ENCODE data around the gene MEAK7.
A peak's percentile ranks its signal among the peaks of the same experiment; 100 is the strongest.

The MEAK7 gene

DNA sequence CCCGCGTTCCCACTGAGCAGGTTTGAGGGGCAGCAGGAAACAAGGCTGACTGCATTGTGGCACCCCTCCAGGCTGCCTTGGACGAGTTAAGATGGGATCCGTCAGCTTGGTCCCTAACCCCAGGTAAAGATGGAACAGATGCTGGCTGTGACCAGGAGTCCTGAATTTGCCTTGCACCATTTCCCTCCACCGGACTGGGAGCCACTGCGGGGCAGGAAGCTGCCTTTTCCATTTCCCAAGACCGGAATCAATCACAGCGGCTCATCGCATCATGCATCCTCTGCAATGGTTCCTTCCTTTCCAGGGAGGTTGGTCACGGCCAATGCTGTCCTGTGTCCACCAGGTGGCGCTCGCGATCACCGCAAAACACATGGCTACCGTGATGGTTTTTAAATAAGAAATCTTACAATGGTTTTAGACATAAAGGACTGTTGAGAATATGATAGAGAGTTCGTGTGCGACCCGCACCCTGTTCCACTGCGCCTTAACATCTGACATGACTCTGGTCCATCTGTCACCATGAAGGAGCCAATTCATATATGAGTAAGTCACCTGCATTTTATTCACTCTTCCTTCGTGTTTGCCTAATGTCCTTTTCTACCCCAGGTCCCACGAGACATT, 6.8 kb upstream of the MEAK7 start:
- DNase-seq: peak; percentile 56 to 89 (median 76)

DNA sequence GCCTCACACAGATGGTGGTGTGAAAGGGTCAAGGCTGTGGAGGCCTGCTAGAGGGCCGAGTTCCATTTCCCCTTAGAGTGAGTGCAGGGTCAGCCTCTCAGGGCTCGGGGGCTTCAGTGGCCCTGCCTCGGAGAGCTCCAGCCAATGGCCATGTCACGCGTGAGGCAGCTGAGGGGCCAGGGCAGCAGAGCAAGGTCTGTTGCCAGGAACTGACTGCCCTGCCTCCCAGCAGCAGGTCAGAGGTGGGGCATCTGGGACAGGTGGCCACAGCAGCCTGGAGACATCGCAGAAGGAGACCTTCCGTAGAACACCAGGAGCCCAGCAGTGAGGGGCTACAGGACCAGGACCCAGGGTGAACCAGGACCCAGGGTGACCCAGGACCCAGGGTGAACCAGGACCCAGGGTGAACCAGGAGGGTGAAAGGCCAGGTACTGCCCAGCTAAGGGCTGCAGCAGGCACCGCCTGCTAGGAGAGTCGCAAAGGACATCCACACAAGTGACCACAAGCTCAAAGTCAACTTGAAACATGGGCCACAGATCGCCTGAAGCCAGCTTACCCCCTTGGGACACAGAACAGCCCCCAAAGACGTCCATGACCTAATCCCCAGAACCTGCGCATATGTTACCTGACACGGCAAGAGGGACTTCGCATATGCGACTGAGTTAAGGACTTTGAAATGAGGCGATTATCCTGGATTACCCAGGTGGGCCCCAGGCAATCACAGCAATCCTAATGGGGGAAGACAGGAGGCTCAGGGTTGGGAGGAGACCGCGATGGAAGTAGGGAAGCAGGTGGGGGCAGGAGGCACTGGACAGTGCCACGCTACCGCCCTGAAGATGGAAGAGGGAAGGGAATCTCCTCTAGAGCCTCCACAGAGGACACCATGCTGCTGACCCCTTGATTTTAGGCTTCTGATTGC, 4.8 kb upstream of the MEAK7 start:
- no peak for DNase-seq

DNA sequence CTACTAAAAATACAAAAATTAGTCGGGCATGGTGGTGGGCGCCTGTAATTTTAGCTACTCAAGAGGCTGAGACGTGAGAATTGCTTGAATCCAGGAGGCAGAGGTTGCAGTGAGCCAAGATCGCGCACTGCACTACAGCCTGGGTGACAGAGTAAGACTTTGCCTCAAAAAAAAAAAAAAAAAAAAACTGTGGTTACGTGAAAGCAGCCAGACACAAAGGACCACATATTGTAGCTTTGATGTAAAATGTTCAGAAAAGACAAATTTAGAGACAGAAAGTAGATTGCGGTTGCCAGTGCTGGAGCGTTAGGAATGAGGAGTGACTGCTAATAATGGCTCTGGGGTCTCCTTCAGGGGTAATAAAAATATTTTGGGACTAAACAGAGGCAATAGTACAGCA, 4.0 kb upstream of the MEAK7 start:
- DNase-seq: peak; percentile 12 to 72 (median 52)

DNA sequence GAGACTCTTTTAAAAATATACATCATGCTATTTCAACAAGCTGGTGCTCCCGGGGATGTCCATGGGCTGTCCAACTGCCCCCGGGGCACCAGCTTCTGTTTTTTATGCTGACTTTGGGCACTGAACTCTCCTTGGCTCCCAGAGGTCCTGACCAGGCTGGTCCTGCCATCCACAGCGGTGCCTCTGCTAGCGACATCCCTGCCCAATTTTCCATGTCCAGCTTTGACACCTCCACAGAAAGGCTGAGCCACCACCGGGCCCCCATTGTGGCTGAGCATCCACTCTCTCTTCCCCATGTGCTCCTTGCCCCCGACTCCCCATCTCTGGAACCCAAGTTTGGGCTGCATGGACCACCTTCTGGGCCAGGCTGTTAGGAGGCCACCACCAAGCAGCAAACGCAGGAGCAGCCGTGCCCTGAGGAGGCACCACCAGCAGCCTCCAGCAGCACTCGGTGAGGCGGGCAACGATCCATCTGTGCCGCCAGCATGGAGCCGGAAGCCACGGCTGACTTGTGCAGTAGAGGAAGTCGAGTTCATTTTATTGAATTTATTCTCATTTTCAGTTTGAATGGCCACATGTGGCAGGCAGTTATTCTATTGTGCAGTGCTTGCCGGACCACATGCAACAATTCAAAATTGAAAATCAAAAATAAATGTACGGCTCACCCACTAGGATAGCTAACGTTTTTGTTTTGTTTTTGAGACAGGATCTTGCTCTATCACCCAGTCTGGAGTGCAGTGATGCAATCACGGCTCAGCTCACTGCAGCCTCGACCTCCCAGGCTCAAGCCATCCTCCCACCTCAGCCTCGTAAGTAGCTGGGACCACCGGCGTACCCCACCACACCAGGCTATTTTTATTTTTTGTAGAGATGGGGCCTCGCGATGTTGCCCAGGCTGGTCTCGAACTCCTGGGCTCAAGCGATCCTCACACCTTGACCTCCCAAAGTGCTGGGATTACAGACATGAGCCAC, 2.8 kb upstream of the MEAK7 start:
- peak in 3 of 6 experiments; percentile 5 to 10 (median 9) for DNase-seq

DNA sequence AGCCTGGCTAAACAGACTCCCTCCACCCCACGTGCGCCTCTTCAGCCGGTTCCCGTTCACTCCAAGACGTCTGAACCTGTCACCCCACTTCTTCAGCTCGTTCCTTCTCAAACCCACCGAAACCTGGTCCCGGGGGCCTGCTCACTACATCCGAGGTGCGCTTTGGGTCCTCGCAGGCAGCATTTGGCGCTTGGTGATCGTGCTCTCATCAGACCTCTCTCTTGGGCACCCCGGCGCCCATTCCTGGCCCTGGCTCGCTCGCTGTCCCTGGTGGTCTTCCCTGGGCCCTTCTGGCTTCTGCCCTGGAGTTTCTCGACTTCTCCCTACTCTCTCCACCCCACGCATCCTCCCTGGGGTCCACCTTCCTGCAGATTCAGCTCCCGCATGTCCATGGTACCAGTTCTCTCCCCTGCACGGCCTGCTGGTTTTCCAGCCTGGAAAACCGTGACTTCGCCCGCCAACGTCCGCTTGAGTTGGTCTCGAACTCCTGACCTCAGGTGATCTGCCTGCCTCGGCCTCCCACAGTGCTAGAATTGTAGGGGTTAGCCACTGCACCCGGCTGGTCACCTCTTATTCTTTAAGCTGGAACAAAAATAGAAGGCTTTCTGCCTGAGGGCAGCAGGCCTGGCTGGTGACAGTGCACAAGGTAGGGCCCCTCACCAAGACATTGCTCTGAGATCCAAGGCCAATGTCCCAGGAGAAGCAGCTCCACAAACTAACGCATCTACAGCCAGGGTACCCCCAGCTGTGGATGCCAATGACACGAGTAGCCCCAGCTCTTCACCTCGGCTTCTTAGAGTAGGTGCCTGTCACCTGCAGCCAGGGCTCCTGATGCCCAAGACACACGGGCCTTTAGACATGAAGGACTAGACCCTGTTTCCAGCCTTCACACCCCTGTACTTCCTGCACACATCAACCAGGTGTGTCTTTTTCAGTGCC, 1.1 kb upstream of the MEAK7 start:
- DNase-seq: peak in 1 of 6 experiments; percentile 47

- no peak for DNase-seq
Observed at GRCh38 chr16:84503751-84504395, 586 bp downstream of the MEAK7 start.

- DNase-seq: no peak
Observed at GRCh38 chr16:84502581-84502980, 1.9 kb downstream of the MEAK7 start.

DNA sequence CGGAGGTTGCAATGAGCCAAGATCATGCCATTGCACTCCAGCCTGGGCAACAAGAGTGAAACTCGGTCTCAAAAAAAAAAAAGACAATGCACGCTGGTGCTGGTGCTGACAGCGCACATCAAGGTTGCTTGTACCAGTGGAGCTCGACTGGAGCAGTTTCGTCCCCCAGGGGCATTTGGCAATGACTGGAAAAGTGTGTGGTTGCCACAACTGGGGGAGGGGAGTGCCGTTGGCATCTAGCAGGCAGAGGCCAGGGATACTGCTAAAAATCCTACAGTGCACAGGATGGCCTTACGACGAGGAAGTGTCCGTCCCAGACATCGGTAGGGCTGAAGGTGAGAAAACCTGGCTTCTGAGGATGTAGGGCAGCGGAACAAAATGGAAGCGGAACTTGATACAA, 2.4 kb downstream of the MEAK7 start:
- DNase-seq: no peak

DNA sequence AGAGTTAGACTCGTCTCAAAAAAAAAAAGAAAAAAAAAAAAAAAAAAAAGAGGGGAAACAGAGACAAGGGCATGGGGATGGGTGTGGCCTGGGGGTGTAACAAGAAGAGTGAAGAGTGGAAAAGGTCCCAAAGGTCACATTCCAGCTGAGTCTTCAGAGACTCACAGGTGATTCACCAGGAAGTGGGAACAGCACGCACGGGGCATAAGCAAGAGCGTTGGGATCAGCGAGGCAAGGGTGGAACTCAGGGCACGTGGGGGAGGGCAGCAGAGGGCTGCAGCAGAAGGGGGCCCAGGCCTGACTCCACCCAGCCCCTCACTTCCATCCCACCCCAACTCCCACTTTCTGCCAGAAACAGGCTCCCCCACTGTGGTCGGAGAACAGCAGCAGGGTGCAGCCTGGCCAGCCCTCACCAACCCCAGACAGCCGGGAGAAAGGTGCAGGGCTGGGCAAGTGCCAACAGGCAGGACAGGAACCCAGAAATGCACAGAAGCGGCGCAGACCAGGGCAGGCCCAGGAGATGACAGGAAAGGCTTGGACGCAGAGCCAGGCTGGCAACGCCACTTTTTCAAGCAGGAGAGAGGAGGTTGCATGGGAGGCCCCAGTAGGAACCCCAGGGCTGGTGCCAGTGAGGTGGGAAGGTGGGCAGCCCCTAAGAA, 3.3 kb downstream of the MEAK7 start:
- DNase-seq: no peak

DNA sequence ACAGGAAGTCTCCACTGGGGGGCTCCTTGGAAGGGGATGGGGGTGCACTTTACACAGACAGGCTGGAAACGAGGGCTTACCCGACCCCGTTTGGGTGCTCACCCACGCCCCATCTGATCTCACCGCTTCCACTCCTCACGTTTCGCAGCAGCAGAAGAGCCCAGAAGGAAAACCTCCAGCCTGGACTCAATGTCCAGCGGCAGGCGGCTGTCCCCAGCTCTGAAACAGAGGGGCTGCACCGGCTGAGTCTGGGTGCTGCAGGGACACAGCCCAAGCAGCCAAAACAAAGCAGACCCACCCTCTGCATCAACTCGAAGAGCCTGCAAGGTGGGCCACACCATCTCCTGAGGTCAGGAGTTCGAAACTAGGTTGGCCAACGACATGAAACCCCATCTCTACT, 3.9 kb downstream of the MEAK7 start:
- no peak for DNase-seq

DNA sequence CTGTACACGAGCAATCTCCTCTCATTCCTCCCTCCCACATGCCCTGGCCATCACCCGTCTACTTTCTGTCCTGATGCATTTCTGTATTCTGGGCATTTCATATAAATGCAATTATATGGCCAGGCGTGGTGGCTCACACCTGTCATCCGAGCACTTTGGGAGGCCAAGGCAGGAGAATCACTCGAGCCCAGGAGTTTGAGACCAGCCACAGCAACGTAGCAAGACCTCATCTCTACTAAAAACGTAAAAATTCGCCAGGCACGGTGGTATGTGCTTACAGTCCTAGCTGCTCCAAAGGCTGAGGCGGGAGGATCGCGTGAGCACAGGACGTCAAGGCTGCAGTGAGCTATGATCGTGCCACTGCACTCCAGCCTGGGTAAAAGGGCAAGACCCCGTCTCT, 4.8 kb downstream of the MEAK7 start:
- DNase-seq: no peak

DNA sequence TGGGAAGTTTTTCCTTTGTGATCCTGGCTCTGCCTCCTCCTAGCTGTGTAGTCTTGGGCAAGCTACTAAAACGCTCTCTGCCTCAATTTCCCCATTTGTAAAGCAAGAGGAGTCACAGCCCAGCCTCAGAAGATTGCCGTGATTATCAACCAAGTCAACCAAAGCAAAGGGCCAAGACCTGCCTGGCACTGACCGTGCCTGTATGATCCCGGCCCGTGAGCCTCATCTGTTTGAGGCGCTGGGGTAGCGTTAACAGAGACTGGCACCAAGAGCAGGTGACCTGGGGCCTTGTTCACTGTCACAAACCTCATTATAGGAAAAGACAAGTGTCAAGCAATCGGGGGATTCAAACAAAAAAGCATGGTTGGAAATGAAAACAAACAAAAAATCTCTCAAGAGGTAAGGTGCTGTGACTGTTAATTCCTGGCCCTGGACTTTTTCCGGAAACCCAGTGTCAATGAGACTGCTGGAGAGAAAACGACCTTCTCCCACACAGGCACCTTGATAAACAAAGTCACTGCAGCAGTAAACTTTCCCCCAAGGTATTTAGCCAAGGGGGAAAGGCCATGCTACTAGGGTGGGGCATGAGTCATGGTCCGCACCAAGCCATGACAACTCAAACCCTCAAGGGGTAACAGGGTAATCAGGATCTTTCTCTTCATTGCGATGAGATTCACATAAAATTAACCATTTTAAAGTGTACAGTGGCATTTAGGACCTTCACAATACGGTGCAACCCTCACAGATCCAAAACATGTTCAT, 5.4 kb downstream of the MEAK7 start:
- DNase-seq: no peak

DNA sequence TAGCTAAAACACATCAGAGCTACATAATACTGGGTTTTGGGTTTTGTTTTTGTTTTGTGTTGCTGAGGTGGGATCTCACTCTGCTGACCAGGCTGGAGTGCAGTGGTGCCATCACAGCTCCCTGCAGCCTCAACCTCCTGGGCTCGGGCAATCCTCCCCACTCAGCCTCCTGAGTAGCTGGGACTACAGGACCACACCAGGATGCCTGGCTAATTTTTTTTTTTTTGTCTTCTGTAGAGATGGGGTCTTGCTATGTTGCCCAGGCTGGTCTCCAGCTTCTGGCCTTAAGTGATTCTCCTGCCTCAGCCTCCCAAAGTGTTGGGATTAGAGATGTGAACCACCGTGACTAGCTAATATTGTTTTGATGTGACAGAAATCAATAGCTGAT, 6.2 kb downstream of the MEAK7 start:
- no peak for DNase-seq

DNA sequence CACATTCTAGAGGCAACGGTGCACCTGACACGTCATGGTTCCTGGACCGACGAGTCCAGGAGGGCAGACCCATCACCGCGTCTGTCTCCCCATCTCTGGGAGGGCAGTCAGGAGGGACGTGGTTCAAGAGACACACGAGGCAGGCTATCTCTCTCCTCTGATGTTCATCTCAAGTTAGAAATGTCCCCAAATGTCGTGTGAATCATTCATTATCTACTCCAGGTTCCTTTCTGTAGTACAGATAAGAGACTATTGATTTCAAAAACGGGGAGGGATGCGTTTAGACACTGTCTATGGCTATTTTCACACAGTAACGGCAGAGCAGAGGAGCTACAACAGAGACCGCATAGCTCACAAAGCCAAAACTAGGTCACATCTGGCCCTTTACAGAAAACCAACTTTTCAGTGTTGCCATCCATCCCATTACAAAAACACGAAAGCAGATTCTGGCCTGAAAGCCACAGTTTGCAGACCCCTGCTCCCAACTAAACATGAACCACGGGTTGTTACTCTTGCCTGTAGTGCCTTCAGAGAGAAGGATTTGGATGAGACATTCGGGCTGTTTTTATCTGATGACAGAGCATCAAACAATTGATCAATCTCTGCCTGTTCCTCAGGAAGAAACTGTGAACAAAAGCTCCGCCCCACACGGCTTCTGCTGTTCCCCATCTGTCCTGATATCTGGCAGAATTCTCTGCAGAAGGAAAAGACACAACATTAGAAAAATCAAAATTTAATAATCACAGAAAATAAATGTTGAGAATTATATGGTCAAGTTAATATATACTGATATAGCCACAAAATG, 6.8 kb downstream of the MEAK7 start:
- DNase-seq: no peak

GRCh38 chr16:84496991-84497390, 7.5 kb downstream of the MEAK7 start:
- DNase-seq: no peak

DNA sequence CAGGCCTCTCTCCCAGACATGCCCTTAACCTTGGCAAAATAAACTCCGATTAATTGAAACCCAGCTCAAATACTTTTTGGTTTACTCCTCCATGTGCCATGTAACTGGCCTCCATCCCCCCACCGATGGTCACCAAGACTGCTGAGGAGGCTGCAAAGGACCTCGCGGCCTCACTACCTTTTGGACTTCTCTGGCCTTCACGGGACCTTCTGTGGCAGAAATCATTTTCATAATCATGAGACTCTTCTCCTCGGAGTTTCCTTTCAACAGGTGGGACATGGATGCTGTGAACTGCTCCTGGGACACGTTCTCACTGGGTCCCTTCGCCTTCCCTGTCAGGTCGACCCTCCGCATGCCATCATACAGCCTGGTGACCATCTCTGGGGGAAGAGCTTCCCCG, 9.0 kb downstream of the MEAK7 start:
- no peak for DNase-seq

- no peak for DNase-seq
Observed at GRCh38 chr16:84489131-84489530, 15.3 kb downstream of the MEAK7 start.

DNA sequence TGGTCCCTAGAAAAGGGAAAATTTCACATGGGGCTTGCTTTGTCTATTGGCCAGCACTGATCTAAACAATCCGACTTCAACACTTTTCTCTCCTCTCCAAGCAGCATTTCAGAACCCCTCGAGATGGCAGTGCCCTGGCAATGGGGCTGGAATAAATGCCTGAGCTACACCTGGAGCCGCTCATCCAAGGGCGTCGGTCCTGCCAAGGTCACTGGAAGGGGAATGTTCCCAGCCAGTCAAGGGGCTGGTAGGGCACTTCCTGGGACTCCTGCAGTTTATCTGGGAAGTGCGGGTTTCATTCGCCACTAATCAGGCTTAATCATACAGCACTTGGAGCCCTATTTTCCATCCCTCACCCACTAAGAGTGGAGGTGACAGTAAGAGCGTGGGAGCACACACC, 17.1 kb downstream of the MEAK7 start:
- DNase-seq: no peak

DNA sequence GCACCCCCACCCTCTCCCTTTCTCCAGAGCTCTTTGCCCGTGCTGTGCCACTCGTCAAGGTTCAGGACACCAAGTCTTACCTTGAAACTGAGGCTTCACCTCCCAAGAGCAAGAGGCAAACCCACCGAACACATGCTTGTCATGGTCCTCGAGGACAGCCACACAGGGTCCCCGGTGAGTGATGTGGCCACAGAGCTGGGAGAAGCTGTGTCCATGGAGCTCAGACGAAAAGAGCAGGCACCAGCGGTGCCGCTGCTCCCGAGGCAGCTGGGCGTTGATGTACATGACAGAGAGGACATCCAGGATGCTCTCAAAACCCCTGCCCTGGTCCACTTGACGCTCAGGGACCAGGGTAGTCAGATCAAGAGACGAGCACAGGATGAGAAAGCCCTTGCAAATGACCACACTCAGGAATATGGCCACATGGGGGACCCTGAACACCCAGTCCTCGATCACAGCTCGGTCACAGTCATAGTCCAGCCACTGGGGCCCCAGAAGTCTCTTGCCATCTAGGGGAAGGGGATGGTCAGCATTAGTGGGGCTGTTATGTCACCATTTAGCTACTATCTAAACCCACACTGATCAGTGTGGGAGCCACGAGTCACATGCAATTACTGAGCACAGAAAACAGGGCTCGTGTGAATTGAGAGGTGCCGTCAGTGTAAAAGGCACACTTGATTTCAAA, 17.8 kb downstream of the MEAK7 start:
- DNase-seq: no peak

Data from stimulated activated naive CD4-positive, alpha-beta T cell (primary cell).